ENCODE data around the gene CBX8.

The CBX8 gene

GRCh38 chr17:79796763-79797491 is at the start of gene CBX8:
Gene CBX8, minus strand, starts transcription at chr17:79797077. Its CDS starts 79 bp downstream, at chr17:79796998.
- peak; percentile 98 for DNase-seq (ENCODE audit: low read depth in 2 of 2)

DNA sequence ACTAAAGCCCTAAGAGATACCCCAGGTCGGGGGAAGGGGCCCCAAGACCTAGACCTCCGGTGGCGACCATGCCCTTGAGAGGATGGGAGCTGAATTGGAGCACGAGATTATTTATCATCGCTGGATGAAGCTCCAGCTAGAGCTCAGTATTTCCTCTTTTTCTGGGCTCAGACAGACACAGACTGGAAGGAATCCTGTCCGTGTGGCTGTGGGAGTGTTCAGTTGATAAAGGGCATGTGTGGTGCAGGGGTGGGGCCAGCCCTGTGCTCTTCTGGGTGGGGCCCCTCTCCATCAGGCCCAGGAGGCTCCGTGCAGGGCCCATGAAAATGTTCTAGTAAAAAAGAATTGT is 48.7 kb upstream of the CBX8 start:
- DNase-seq (ENCODE audit: low read depth in 2 of 2): no peak

GRCh38 chr17:79844869-79845600 is 48.2 kb upstream of the CBX8 start:
- DNase-seq (ENCODE audit: low read depth in 2 of 2): no peak

- DNase-seq (ENCODE audit: low read depth in 2 of 2): no peak
These were observed 47.2 kb upstream of the CBX8 start for GRCh38 chr17:79843816-79844800.

DNA sequence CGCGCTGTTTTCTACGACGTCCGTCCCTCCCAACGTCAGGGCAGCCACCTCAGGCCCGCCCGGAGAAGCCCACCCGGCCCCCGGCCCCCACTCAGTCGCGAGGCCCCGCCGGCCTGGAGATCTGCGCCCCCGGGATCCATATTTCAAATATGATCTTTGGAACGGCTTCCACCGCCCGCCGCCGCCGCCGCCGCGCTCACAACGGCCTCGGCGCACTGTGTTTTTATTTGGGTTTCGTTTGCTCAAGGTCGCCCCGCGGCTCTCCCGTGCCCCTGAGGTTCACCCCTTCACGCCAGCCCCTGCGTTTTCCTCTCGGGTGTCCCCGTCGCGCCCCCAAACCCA is 46.6 kb upstream of the CBX8 start:
- DNase-seq (ENCODE audit: low read depth in 2 of 2): no peak

DNA sequence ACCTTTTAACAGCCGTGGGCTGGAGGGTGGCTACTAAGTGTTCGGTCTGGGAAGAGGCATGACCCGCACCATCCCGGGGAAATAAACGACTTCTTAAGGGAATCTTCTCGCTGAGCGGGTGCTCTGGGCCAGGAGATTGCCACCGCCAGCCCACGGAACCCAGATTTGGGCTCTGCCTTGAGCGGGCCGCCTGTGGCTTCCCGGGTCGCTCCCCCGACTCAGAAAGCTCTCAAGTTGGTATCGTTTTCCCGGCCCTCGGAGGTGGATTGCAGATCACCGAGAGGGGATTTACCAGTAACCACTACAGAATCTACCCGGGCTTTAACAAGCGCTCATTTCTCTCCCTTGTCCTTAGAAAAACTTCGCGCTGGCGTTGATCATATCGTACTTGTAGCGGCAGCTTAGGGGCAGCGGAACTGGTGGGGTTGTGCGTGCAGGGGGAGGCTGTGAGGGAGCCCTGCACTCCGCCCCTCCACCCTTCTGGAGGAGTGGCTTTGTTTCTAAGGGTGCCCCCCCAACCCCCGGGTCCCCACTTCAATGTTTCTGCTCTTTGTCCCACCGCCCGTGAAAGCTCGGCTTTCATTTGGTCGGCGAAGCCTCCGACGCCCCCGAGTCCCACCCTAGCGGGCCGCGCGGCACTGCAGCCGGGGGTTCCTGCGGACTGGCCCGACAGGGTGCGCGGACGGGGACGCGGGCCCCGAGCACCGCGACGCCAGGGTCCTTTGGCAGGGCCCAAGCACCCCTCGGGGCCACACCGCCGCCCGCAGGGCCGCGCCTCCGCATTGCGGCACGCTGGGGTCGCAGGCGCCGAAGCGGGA is 46.0 kb upstream of the CBX8 start:
- DNase-seq (ENCODE audit: low read depth in 2 of 2): no peak

DNA sequence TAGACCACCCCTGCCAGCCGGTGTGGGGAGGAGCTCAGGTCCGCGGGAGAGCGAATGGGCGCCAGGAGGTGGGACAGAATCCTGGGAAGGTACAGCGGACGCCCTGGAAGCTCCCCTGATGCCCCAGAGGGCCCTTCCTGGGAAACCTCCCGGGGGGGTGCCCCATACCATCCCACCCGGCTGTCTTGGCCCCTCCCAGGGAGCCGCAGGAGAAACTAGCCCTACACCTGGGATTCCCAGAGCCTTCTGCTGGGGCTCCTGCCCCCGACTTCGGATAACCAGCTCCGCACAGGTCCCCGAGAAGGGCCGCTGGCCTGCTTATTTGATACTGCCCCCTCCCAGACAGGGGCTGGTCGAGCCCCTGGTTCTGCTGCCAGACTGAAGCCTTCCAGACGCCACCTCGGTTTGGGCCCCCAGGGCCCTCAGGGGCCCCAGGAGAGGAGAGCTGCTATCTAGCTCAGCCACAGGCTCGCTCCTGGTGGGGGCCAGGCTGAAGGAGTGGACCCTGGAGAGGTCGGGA is 45.3 kb upstream of the CBX8 start:
- DNase-seq (ENCODE audit: low read depth in 2 of 2): no peak

GRCh38 chr17:79841369-79842135 is 44.7 kb upstream of the CBX8 start:
- no peak for DNase-seq (ENCODE audit: low read depth in 2 of 2)

DNA sequence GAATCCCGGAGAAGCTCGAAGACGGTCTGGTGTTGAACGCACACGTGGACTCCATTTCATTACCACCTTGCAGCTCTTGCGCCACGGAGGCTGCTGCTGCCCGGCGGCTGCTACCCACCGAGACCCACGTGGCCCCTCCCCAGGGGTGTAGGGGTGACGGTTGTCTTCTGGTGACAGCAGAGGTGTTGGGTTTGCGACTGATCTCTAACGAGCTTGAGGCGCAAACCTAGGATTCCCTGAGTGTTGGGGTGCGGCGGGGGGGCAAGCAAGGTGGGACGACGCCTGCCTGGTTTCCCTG is 44.1 kb upstream of the CBX8 start:
- no peak for DNase-seq (ENCODE audit: low read depth in 2 of 2)

DNA sequence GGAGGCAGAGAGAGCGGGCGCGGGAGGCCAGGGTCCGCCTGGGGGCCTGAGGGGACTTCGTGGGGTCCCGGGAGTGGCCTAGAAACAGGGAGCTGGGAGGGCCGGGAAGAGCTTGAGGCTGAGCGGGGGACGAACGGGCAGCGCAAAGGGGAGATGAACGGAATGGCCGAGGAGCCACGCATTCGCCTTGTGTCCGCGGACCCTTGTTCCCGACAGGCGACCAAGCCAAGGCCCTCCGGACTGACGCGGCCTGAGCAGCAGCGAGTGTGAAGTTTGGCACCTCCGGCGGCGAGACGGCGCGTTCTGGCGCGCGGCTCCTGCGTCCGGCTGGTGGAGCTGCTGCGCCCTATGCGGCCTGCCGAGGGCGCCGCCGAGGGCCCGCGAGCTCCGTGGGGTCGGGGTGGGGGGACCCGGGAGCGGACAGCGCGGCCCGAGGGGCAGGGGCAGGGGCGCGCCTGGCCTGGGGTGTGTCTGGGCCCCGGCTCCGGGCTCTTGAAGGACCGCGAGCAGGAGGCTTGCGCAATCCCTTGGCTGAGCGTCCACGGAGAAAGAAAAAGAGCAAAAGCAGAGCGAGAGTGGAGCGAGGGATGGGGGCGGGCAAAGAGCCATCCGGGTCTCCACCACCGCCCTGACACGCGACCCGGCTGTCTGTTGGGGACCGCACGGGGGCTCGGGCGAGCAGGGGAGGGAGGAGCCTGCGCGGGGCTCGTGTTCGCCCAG is 43.6 kb upstream of the CBX8 start:
- no peak for DNase-seq (ENCODE audit: low read depth in 2 of 2)

DNA sequence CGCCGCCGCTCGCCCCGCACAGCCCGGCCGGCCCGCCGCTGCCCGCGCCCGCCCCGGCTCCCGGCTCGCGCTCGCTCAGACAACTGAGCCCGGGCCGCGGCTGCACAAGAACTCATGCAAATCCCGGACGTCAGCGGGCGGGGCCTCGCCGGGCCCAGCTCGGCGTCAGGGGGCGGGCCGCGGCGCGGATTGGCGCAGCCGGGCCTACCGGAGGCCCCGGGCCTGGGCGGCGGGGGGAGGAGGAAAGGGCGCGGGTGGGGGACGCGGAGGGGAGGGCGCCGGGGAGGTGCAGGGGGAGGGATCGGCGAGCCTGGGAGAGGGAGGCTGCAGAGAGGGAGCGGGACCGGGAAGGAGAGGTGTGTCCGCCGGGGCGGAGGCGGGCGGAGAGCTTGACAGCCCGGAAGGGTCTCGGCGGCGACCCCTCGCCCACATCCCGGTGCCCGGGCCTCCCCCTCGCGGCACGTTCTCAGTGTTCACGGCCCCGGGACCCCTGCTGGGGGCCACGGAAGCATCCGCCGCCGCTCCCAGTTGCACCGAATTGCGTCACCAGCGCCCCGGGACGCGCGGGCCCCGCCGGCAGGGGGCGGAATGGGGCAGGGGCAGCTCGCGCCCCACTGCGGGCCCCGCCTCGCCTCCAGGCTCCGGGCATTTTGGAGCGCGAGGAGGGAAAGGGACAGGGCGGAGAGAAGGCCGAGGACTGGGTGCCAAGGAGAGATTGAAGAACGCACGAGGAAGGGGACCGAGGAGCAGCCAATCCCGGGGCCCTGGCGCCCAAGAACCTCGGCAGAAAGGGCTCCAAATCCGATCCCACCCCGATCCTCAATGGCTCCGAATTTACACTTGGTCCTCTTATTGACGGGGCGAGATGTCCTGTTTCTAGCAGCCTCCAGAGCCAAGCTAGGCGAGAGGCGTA is 42.7 kb upstream of the CBX8 start, which contains the start of gene CBX4:
CBX4 (minus strand) TSS at position 85 of the 913 bp plus-strand sequence. CDS start 189 bp downstream, outside the sequence.
- DNase-seq (ENCODE audit: low read depth in 2 of 2): peak; percentile 79

DNA sequence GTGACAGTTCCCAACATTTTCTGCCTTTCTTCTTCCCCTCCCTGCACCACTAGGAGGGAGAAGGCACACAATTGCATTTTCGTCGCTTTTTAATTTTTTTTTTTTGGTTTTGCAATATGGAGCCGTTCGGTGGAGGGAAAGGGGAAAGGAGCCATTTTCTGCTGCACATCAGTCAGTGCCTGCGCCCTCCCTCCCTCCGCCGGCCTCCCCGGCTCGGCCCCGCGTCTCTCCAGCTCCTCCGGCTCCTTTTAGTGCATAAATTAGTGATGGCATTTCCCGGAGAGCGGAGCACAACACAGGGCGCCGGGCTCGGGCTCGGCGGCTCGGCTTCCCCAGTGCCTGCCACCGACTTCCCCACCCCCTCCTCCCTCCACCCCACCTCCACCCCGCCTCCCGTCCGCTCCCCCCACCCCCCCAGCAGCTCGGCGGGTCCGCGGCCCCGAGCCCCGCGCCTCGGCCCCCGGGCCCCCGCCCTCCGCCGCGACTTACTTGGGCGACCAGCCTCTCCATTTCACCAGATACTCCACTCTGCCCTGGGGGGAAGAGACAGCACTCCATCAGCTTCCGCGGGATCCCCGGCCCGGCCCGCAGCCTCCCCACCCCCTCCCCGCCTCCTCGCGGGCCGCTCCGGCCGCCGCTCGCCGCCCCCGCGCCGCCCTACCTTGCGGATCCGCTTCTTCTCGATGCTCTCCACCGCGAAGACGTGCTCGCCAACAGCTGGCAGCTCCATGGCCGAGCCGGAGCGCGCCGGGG is 41.8 kb upstream of the CBX8 start:
- DNase-seq (ENCODE audit: low read depth in 2 of 2): no peak

DNA sequence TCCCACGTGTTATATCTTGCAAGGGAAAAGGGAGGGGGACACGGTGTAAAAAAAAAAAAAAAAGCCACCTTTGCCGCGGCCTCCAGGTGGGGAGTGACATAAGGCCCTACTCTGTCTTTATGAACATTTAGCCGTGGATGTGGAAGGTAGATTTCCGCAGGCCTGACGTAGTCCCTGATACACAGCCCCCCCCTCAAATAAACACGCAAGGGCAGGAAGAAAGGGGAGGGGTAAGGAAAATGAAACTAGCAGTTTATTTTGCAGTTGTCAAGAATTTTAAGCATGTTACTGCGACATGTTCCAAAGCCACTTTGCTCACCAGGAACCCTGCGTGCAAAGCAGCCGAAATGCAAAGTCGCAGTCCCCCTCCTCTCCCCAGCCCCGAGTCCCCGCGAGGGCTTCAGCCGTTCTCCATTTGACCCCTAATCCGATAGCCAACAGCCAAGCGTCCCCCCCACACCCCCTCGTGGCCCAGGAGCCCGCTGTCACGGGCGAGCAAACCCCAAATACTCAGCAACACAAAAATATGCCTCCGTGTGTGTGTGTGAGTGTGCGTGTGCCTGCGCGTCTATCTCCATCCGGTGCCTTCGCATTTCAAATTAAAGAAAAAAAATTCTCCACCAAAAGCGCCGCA is 41.1 kb upstream of the CBX8 start:
- DNase-seq (ENCODE audit: low read depth in 2 of 2): no peak

DNA sequence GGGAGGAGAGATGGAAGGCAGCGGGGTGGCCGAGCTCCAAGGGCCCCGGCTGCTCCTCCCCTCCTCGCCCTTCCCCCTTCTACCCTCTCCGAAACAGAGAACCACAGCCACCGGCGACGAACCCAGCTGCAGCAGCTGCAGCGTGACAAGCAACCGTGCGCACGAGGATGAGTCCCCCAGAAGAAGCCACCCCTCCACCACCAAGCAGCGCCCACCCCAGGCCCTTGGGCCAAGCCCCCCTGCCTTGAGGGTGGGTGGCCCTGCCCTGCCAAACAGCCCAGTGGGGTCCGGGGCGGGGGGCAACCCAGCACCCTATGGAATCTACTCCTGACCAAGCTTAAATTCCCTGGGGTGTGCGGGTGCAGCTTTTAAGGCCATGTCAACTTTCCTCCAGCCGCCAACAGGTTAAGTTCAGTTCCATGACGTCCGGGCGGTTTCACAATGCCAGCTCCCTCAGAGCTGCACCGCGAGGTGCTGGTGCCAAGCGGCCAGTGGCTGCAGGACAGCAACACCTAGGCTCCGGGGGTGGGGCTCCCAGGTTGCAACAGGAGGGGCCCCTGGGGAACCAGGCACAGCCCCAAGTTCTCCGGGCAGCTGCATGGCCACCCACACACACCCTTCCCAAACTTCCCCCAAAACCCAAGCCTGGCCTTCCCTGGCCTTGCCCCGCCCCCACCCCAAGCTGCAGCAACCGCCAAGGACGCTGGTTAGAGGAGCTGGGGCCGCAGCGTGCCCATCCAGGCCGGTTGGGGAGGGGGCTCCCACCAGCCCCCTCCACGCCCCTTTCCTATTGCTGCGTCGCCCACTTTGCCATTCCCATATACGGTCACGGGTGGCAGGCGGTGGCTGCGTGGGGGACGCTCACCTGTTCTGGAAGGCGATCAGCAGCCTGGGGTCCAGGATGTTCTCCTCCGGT is 40.4 kb upstream of the CBX8 start:
- DNase-seq (ENCODE audit: low read depth in 2 of 2): no peak

GRCh38 chr17:79836510-79836971 is 39.7 kb upstream of the CBX8 start:
- DNase-seq (ENCODE audit: low read depth in 2 of 2): no peak

DNA sequence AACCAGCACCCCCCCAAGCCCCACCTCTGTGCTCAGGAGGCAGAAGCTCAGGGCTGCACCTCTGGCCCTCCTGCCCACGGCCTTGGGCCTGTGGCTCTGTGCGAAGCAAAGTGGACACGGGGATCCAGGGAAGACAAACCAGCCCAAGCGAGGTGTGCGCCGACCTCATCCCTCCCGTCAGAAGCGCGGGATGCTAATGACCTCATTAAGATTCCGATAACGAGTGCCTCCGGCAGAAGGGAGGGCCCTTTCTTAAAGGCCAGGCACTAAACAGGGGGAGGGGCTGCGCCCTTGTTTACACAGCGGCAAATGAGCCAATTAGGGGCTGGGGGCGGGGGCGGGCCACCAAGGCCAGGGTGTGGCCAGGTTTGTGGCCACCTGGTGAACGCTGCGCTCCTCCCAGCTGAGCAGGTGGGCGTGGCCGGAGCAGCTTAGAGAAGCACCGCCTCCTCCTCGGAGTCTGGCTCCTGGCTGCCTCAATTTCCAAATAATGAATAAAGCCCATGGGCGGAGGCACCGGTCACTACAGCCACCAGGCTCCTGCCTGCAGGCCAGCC is 39.2 kb upstream of the CBX8 start:
- no peak for DNase-seq (ENCODE audit: low read depth in 2 of 2)
